Nephron progenitor cell (in vitro differentiated cells): ENCODE results near the gene C13orf46.
"Not testable (repeated sequence)": the region's sequence is repeated elsewhere in the genome, so short reads cannot be mapped to it uniquely, and the experiment has no call there.

Source experiments
- DNase-seq: peaks from one replicate; pipeline ENCODE4 v3.0.0; 2021
- H3K27ac Mint-ChIP-seq: 2 replicates; pipeline ENCODE4 v1.8.0; 2021; ENCODE audit warnings: mild to moderate bottlenecking, moderate library complexity, mixed read lengths
- H3K27me3 Mint-ChIP-seq: 2 replicates; pipeline ENCODE4 v1.8.0; 2021; ENCODE audit warnings: mild to moderate bottlenecking, low read depth, mixed read lengths; ENCODE audit not compliant: poor library complexity
- H3K36me3 Mint-ChIP-seq: 2 replicates; pipeline ENCODE4 v1.8.0; 2021; ENCODE audit warnings: low read depth, mixed read lengths
- H3K4me1 Mint-ChIP-seq: 2 replicates; pipeline ENCODE4 v1.8.0; 2021; ENCODE audit warnings: mixed read lengths
- H3K4me3 Mint-ChIP-seq: 2 replicates; pipeline ENCODE4 v1.8.0; 2021; ENCODE audit warnings: mild to moderate bottlenecking, moderate library complexity, mixed read lengths
- H3K9me3 Mint-ChIP-seq: 2 replicates; pipeline ENCODE4 v1.8.0; 2021; ENCODE audit warnings: mild to moderate bottlenecking, moderate library complexity, mixed read lengths
- CTCF ChIP-seq: fragments of 200-600 bp; sonication (generic); IDR thresholded peaks from 2 replicates; pipeline ENCODE4 v1.5.0; 2021; ENCODE audit warnings: antibody characterized with exemption

The C13orf46 gene

GRCh38 chr13:113973218-113974164 is at the start of gene C13orf46:
TSS of gene C13orf46 (minus strand) at chr13:113974076. CDS start at chr13:113973997, 79 bp downstream.
- Mint-ChIP-seq H3K4me1 (peaks cover 10% of the 10 kb centered on the region), H3K27me3 (no peaks in the 10 kb centered on the region), H3K27ac (peak within 1 kb of the TSS; percentile 91), H3K4me3 (no peak within 1 kb of the TSS), H3K9me3 (peaks cover 2% of the 10 kb centered on the region), H3K36me3 (peaks cover 4% of the 10 kb centered on the region)
- peak; percentile 26 for DNase-seq
- no peak for TF ChIP-seq CTCF

DNA sequence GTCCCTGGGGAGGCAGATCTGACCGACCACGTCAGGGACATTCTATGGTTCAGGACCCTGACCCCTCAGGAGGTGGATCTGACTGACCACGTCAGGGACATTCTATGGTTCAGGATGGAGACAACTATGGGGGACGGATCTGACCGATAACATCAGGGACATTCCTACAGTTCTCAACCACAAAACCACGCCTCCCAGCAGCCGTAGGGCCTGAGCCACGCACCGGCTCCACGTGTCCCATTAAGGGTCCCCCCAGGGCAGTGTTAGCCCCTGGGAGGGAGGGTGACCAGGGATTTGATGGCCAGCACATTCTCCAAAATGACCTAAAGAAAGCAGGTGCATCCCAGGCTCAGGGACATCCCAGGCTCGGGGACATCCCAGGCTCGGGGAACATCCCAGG is 49.0 kb upstream of the C13orf46 start:
- Mint-ChIP-seq H3K27ac (peak overlapping the region; percentile 51), H3K4me3 (no peak overlapping the region), H3K27me3 (no peaks in the 10 kb centered on the region), H3K9me3 (no peaks in the 10 kb centered on the region), H3K36me3 (no peaks in the 10 kb centered on the region), H3K4me1 (peaks cover 38% of the 10 kb centered on the region)
- no peak for DNase-seq
- no peak for TF ChIP-seq CTCF

- H3K36me3 Mint-ChIP-seq = no peaks in the 10 kb centered on the region
- H3K27ac Mint-ChIP-seq = no peak overlapping the region
- no peaks in the 10 kb centered on the region for H3K9me3 Mint-ChIP-seq
- no peak overlapping the region for H3K4me3 Mint-ChIP-seq
- no peaks in the 10 kb centered on the region for H3K27me3 Mint-ChIP-seq
- H3K4me1 Mint-ChIP-seq = peaks cover 33% of the 10 kb centered on the region
- no peak for DNase-seq
- no peak for TF ChIP-seq CTCF
These were observed 48.4 kb upstream of the C13orf46 start for GRCh38 chr13:114022309-114022669.

- Mint-ChIP-seq H3K4me1 (peaks cover 27% of the 10 kb centered on the region), H3K4me3 (no peak overlapping the region), H3K27me3 (no peaks in the 10 kb centered on the region), H3K9me3 (no peaks in the 10 kb centered on the region), H3K36me3 (no peaks in the 10 kb centered on the region), H3K27ac (no peak overlapping the region)
- DNase-seq = no peak
- TF ChIP-seq CTCF = no peak
These were observed 47.8 kb upstream of the C13orf46 start for GRCh38 chr13:114021464-114022308.

GRCh38 chr13:114020750-114021463 is 47.0 kb upstream of the C13orf46 start:
- Mint-ChIP-seq H3K4me1 (peaks cover 23% of the 10 kb centered on the region), H3K27me3 (no peaks in the 10 kb centered on the region), H3K36me3 (no peaks in the 10 kb centered on the region), H3K27ac (no peak overlapping the region), H3K9me3 (no peaks in the 10 kb centered on the region), H3K4me3 (no peak overlapping the region)
- TF ChIP-seq CTCF = no peak
- DNase-seq = no peak

DNA sequence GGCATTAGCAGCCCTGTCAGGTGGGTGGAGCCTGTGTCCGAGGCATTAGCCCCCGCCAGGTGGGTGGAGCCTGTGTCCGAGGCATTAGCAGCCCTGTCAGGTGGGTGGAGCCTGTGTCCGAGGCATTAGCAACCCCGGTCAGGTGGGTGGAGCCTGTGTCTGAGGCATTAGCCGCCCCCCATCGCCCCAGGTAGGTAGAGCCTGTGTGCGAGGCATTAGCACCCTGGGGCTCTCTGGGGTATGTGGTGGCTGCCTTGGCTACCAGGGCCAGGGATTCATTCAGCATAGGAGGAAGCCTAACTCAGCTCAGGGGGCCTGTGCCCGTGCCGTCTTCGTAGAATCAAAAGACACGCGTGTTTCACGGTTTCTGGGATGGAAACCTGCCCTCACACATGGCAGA is 46.3 kb upstream of the C13orf46 start:
- not testable (repeated sequence) for H3K9me3 Mint-ChIP-seq, H3K4me3 Mint-ChIP-seq, H3K27me3 Mint-ChIP-seq, H3K36me3 Mint-ChIP-seq, DNase-seq, H3K27ac Mint-ChIP-seq
- H3K4me1 Mint-ChIP-seq = peaks cover 22% of the 10 kb centered on the region
